H1 (cell line): ENCODE measurements around the gene KCTD19. TPM values are rescaled to one million over a fixed set of nuclear protein-coding genes. Genes with fewer than 3 reads are reported as not detected.

ENCODE experiments used
- CEBPB ChIP-seq: IDR thresholded peaks from 2 replicates; pipeline ENCODE4 v1.6.1; 2012; ENCODE audit warnings: low read depth, low read length
- MAFK ChIP-seq: IDR thresholded peaks from 2 replicates; pipeline ENCODE4 v1.6.1; 2012; ENCODE audit warnings: low read depth, mild to moderate bottlenecking, improper control_type of control experiment, low read length
- SIX5 ChIP-seq: IDR thresholded peaks from 2 replicates; pipeline ENCODE4 v1.6.1; 2011; ENCODE audit warnings: mild to moderate bottlenecking, low read depth, low read length
- ZNF274 ChIP-seq: IDR thresholded peaks from 2 replicates; pipeline ENCODE4 v1.7.0; 2012; ENCODE audit warnings: low read length, borderline replicate concordance; ENCODE audit errors: extremely low read depth
- polyA plus RNA-seq, 7 experiments: library from polyadenylated mRNA; depleted of rRNA in 3 of 7; stranded (reverse) in 5 of 7; unstranded in 2 of 7; fragments of >200 nt in 5 of 7; fragments of 200-250 nt in 2 of 7; gene quantifications; 1 replicate in 5 of 7; 2 replicates in 1 of 7; 4 replicates in 1 of 7; pipeline versions ENCODE4 v1.2.1 to v1.2.3, GENCODE V29; 2011 to 2013; ENCODE audit warnings: missing spikeins in 2 of 7, mixed read lengths in 2 of 7
- total RNA-seq: library from RNA; stranded (reverse); fragmentation: NEBNext Ultra II Directional; extraction: Animal tissue kit (Norgen Biotek cat#: 25700); gene quantifications from 2 replicates; pipeline ENCODE4 v1.2.1, GENCODE V29; 2021
- TF ChIP-seq, protein P1 (sequence below), 3 experiments: IDR thresholded peaks; 1 replicate in 2 of 3; 2 replicates in 1 of 3; pipeline versions ENCODE4 v1.5.1 to v1.6.1; 2011; ENCODE audit warnings: low read length in 3 of 3, mild to moderate bottlenecking in 3 of 3, inconsistent platforms in 2 of 3, low read depth in 1 of 3, moderate library complexity in 1 of 3; ENCODE audit not compliant: insufficient read depth in 1 of 3; ENCODE audit errors: control extremely low read depth in 1 of 3

The KCTD19 gene
- total and polyA plus RNA-seq, 2 of the 8 experiments (the other 6 are each of a cell fraction or from before 2014, with no cell fraction given) = 0.06 to 0.24 TPM

DNA sequence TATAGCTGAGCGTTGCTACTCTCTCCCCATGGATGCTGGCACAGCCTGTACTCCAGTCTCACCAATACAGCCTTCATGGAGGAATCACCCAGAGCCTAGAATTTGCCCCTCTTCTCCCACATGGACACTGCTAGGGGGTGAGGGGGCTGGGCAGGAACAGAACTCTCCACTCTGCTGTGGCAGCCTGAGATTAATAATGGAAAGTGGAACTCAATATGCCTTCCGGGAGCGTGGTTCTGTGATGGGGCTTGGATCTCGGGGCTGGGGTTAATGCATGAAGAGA, 76.6 kb downstream of the KCTD19 start (continued):
- TF ChIP-seq ZNF274 (no peak), SIX5 (no peak), CEBPB (no peak), MAFK (no peak)
- TF ChIP-seq, protein P1, sequence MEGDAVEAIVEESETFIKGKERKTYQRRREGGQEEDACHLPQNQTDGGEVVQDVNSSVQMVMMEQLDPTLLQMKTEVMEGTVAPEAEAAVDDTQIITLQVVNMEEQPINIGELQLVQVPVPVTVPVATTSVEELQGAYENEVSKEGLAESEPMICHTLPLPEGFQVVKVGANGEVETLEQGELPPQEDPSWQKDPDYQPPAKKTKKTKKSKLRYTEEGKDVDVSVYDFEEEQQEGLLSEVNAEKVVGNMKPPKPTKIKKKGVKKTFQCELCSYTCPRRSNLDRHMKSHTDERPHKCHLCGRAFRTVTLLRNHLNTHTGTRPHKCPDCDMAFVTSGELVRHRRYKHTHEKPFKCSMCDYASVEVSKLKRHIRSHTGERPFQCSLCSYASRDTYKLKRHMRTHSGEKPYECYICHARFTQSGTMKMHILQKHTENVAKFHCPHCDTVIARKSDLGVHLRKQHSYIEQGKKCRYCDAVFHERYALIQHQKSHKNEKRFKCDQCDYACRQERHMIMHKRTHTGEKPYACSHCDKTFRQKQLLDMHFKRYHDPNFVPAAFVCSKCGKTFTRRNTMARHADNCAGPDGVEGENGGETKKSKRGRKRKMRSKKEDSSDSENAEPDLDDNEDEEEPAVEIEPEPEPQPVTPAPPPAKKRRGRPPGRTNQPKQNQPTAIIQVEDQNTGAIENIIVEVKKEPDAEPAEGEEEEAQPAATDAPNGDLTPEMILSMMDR (IDR thresholded peaks at IDR 0.05; ENCODE audit: control extremely low read depth in 1 of 3, insufficient read depth in 1 of 3, low read depth in 1 of 3, low read length in 3 of 3) = no peak
- TF ChIP-seq, all 59 proteins: peak for 0
